Stimulated activated CD4-positive, alpha-beta T cell treated with anti-CD3 and anti-CD28 coated beads, Interleukin-1b, Interleukin-23, amount 100 ng/mL, for 48 hours (primary cell): Measurements from ENCODE around the gene NFIA.
A peak's percentile ranks its signal among the peaks of the same experiment; 100 is the strongest.

Source experiments
- DNase-seq: peaks from one replicate; pipeline ENCODE4 v3.0.0-alpha.2; 2020

Gene NFIA

DNA sequence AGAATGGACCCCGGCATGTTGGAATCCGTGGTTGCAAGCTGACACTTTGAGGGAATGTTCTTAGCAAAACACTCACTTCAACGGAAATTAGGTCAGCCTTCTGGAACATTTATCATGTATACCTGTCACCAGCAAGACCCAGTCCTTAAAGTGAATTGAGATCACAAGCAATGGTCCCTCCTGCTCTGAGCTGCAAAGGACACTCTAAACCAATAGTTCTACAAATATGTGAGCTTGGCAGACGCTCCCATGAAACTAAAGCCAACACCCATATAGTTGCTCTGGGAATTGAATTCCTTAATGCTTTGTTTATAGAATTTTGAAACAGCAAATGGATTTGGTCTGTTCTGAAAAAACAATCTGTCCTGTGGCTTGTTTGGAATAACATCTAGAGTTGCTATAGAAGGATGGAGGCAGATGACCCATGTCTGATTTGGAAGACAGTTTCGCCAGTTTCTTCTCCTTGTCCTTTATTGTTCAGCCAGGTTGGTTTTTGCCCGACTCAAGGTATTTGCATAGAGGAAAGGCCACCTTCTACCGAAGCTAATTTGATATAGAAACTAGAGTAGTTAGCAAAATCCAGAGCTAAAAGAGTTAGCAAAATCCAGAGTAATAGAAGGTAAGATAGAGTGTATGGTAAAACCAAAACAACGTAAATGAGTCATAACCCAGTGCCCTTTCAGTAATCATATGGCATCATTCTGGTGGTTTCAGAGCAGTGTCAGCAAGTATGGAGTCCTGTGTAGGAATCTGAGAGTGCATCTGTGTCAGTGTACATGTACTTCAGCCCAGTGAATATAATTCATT lies 236.2 kb downstream of the NFIA start:
- peak; percentile 43 for DNase-seq

GRCh38 chr1:61320575-61320974 lies 238.2 kb downstream of the NFIA start:
- no peak for DNase-seq

- no peak for DNase-seq
Measured at GRCh38 chr1:61322008-61322744, 239.8 kb downstream of the NFIA start.

GRCh38 chr1:61322769-61323168 lies 240.4 kb downstream of the NFIA start:
- DNase-seq = peak; percentile 15

DNA sequence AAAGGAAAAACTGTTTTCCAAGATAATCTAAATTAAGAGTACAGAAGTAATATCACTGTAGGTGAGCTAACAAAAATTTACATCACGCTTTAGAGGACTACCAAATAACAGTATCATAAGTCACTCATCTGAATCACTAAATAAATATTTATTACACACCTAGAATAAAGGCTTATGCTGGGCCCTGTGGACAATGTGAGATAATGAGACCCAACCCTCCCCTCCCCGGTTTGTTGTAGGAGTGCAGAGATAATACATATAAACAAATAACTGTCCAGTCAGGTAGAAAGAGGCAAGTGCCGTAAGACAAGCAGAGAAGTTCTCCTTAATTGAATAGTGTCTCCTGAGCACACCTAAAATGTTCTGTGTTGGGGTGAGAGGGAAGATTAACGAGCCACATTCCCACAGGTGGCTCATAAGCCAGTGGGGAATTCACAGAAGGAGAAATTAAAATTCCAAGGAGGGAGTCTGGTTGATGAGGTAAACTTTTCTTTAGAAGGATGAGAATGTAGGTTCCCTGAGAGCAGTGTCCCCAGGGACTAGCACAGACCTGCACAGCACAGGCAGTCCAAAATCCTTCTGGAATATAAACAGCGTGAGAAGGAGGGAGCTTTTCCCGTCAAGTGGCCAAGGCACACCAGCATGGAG lies 241.4 kb downstream of the NFIA start:
- no peak for DNase-seq

GRCh38 chr1:61326713-61327112 lies 244.4 kb downstream of the NFIA start:
- no peak for DNase-seq

DNA sequence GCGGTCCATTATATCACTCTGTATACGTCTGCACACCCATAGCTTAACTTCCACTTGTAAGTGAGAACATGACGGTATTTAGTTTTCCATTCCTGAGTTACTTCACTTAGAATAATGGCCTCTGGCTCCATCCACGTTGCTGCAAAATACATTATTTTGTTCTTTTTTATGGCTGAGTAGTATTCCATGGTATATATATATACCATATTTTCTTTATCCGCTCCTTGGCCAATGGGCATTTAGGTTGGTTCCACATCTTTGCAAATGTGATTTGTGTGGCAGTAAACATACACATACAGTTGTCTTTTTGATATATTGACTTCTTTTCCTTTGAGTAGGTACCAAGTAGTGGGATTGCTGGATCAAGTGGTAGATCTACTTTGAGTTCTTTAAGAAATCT lies 245.1 kb downstream of the NFIA start:
- no peak for DNase-seq

GRCh38 chr1:61329556-61329955 lies 247.2 kb downstream of the NFIA start:
- DNase-seq = no peak

GRCh38 chr1:61330018-61330417 lies 247.7 kb downstream of the NFIA start:
- DNase-seq = no peak

DNA sequence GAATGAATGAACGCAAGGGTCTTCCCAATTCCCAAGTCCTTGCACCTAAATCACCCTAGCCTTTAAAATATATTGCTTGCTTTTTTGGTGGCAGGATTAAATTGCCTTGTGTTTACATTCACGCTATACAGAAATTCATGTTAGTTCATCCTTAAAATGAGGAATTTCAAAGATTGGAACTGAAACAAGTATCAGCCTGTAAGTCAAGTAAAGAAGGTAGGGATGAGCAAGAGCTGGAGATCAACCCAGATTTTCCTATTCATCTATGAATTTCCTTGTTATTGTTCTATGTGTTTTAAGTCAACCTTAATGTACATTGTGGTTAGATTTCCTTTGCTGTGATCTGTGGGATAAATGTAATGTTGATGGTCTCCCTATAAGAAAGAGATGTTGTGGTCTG lies 248.2 kb downstream of the NFIA start:
- no peak for DNase-seq

- peak; percentile 24 for DNase-seq
Measured at GRCh38 chr1:61332196-61332753, 249.9 kb downstream of the NFIA start.

DNA sequence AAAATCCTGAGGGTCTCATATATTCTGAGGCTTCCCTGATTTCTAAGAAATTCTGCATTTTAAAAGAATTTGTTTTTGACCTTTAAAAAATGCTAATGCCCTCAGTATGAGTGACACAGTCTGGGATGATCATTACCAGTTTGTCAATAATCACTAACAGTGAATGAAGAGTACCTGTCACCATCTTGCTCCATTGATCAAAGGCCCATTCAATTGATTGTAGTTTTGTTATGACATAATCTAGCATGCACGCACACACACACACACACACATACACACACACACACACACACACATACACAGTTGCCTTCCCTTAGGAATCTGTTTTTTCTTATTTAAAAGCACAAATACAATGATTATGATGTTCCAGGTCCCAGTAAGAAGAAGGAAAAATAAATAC lies 250.4 kb downstream of the NFIA start:
- DNase-seq = no peak

- DNase-seq = no peak
Measured at GRCh38 chr1:61334718-61335589, 252.6 kb downstream of the NFIA start.

DNA sequence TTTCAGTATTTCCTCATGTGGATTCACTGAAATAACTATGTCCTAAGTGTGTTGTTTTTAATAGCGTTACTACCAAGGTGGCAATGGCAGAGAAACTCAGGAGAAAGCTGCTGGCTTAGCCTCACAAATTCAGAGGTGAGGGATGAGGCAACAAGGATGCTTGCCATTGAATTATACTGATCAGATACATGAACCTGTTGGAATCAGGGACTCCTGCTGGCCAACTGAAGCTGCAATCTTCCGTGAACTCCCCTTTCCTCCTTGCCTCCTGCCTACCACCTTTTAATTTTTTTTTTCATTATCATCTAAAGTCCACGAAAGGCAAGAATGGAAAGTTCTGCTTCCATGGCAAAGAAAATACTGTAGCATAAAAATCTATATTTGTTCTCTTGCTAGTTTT lies 254.7 kb downstream of the NFIA start:
- DNase-seq = no peak

DNA sequence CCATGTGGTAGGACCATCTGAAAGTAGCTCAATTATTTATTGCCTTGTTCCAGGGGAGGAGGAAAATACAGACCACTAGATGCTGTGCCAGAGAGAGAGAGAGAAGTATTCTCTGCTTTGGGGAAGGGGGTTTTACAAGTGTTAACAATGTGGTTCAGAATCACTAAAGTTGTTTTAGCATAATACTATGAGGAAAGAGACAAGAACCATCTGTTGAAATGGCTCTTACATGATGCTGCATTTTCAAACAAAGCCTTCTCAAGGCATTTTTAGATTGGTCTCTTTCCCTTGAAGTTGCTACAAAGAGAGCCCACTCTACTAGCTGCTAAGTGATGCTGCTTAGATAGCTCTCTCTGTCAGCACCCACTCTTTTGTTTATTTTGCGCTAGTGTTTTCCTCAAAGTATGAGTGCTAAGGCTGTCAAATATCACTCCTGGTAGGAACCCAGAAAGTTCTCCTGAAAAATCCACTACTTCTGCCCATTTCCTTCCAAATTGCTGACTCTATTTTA lies 255.1 kb downstream of the NFIA start:
- no peak for DNase-seq

DNA sequence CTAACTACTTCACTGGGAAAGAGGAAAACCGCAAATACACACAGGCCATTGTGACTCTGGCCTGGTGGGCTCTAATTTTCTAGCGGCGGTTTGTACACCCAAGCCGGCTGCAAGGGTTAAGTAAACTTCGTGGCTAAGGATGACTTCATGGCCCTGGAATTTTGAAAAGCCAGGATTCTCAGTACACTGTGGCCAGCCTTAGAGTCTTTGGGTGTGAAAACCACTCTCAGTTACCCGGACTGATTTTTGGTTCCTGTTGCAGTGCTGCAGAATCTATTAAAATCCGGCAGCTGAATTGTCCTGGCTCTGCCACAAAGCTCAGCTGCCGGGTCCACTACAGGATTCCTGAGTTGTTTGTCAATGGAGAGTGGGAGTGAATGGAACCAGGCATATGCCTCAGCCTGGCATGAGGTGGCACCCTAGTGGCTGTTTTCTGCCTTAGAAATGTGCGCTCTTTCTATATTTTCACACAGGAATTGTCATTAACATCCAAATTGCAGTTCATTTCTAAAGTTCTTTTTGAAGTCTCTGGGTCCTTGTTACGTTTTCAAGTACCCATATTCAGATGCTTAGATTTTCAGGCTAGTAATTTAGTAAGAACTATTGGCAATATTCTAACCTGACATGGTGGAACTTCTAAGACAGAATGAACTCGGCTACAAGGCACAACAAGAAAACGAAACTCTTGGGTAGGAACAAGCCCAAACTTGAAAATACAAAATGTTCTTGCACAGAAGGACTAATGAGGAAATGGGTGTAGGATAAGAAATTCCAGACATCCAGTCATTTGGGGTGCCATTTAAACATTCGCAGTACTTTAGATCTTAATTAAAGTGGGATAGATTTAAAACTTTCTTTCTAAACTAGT lies 255.9 kb downstream of the NFIA start:
- DNase-seq = no peak

DNA sequence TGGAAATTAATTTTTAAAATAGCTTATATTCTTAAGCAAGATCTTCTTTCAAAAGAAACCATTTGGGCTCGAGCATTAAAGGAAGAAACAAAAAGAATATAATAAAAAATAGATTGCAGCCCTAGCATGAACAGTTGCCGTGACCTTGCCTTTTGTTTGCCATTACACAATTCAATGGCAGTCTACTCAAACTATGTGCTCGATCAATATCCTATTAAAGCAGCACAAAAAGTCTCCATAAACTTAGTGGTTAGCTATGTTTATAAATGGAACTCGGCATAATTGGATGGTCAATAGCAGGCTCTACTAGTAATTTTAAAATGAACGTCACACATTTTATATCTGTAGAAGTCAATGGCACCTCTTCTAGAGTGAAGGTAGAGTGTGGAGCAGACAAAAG lies 256.5 kb downstream of the NFIA start:
- DNase-seq = no peak

- no peak for DNase-seq
Measured at GRCh38 chr1:61341426-61341825, 259.1 kb downstream of the NFIA start.

GRCh38 chr1:61343734-61344420 lies 261.5 kb downstream of the NFIA start:
- DNase-seq = no peak

- DNase-seq = no peak
Measured at GRCh38 chr1:61344696-61345095, 262.3 kb downstream of the NFIA start.
